ENCODE data around the gene AHCTF1. TPM values are rescaled to one million over a fixed set of nuclear protein-coding genes. Genes with fewer than 3 reads are reported as not detected.
"Not testable (repeated sequence)": the region's sequence is repeated elsewhere in the genome, so short reads cannot be mapped to it uniquely, and the experiment has no call there.

The AHCTF1 gene
- polyA plus RNA-seq, 1 experiment = 18.1 TPM

GRCh38 chr1:246891105-246891504, 40.6 kb downstream of the AHCTF1 start:
- H3K4me3 ChIP-seq (ENCODE audit: low read depth, low read length) = no peak overlapping the region
- H3K27ac ChIP-seq (ENCODE audit: low read depth, low read length) = no peak overlapping the region
- POLR2A ChIA-PET = no interaction called here
- no peaks in the 10 kb centered on the region for H3K27me3 ChIP-seq (ENCODE audit: control insufficient read depth, insufficient read depth, low read length)
- H3K9me3 ChIP-seq (ENCODE audit: control insufficient read depth, insufficient read depth, low read length) = no peaks in the 10 kb centered on the region
- CTCF ChIA-PET = interaction anchor here (0.7 to 2.4 kb wide), 2 partner anchors 16 to 189 kb away, joined by 3 to 6 read pairs; no protein-coding TSS in a partner anchor
- no peak for TF ChIP-seq CTCF (IDR thresholded peaks at IDR 0.05; ENCODE audit: low read depth, low read length)
- no peak for DNase-seq (ENCODE audit: low read depth, low spot score)

GRCh38 chr1:246888522-246888921, 43.2 kb downstream of the AHCTF1 start:
- CTCF ChIA-PET = no interaction called here
- POLR2A ChIA-PET = no interaction called here
- TF ChIP-seq CTCF (IDR thresholded peaks at IDR 0.05; ENCODE audit: low read depth, low read length) = no peak
- no peak overlapping the region for H3K27ac ChIP-seq (ENCODE audit: low read depth, low read length)
- no peak for DNase-seq (ENCODE audit: low read depth, low spot score)
- H3K9me3 ChIP-seq (ENCODE audit: control insufficient read depth, insufficient read depth, low read length) = no peaks in the 10 kb centered on the region
- no peaks in the 10 kb centered on the region for H3K27me3 ChIP-seq (ENCODE audit: control insufficient read depth, insufficient read depth, low read length)
- no peak overlapping the region for H3K4me3 ChIP-seq (ENCODE audit: low read depth, low read length)

- POLR2A ChIA-PET; CTCF ChIA-PET; H3K27ac ChIP-seq (ENCODE audit: low read depth, low read length): not testable (repeated sequence)
Measured at GRCh38 chr1:246885389-246885788, 46.4 kb downstream of the AHCTF1 start.

GRCh38 chr1:246878551-246878950, 53.2 kb downstream of the AHCTF1 start:
- no peaks in the 10 kb centered on the region for H3K27me3 ChIP-seq (ENCODE audit: control insufficient read depth, insufficient read depth, low read length)
- no peak for TF ChIP-seq CTCF (IDR thresholded peaks at IDR 0.05; ENCODE audit: low read depth, low read length)
- CTCF ChIA-PET = no interaction called here
- H3K9me3 ChIP-seq (ENCODE audit: control insufficient read depth, insufficient read depth, low read length) = no peaks in the 10 kb centered on the region
- POLR2A ChIA-PET = no interaction called here
- no peak overlapping the region for H3K4me3 ChIP-seq (ENCODE audit: low read depth, low read length)
- H3K27ac ChIP-seq (ENCODE audit: low read depth, low read length) = no peak overlapping the region
- DNase-seq (ENCODE audit: low read depth, low spot score) = no peak

More at GRCh38 chr1:246885389-246885788, 46.4 kb downstream of the AHCTF1 start:
- not testable (repeated sequence) for H3K27me3 ChIP-seq (ENCODE audit: control insufficient read depth, insufficient read depth, low read length); H3K4me3 ChIP-seq (ENCODE audit: low read depth, low read length); DNase-seq (ENCODE audit: low read depth, low spot score); H3K9me3 ChIP-seq (ENCODE audit: control insufficient read depth, insufficient read depth, low read length)

- no peak overlapping the region for H3K27ac ChIP-seq (ENCODE audit: low read depth, low read length)
- H3K27me3 ChIP-seq (ENCODE audit: control insufficient read depth, insufficient read depth, low read length) = no peaks in the 10 kb centered on the region
- CTCF ChIA-PET = interaction anchor here (1.1 kb wide), 1 partner anchor 496 kb away, joined by 4 read pairs; no protein-coding TSS in a partner anchor
- no peak overlapping the region for H3K4me3 ChIP-seq (ENCODE audit: low read depth, low read length)
- DNase-seq (ENCODE audit: low read depth, low spot score) = no peak
- POLR2A ChIA-PET = no interaction called here
- TF ChIP-seq CTCF (IDR thresholded peaks at IDR 0.05; ENCODE audit: low read depth, low read length) = no peak
- H3K9me3 ChIP-seq (ENCODE audit: control insufficient read depth, insufficient read depth, low read length) = no peaks in the 10 kb centered on the region
Measured at GRCh38 chr1:246876431-246876830, 55.3 kb downstream of the AHCTF1 start.
